Prostate gland (tissue), 2 donors: ENCODE results near the gene PDZD4.

Experiments
- POLR2A ChIP-seq: fragments of 450-650 bp; IDR thresholded peaks from one replicate; pipeline ENCODE4 v1.6.1; 2016; ENCODE audit warnings: antibody characterized with exemption, mild to moderate bottlenecking
- POLR2AphosphoS5 ChIP-seq: sonication (generic); formaldehyde crosslinking; IDR thresholded peaks from one replicate; pipeline ENCODE4 v1.6.1; 2017; ENCODE audit warnings: antibody characterized with exemption
- TF ChIP-seq, protein P1 (sequence below), 4 experiments: fragments of 200-600 bp in 2 of 4; fragments of 450-650 bp in 2 of 4; sonication (generic) in 2 of 4; IDR thresholded peaks; 1 replicate in 3 of 4; 2 replicates in 1 of 4; pipeline ENCODE4 v1.5.1; 2016 to 2019; ENCODE audit warnings: antibody characterized with exemption in 4 of 4, mild to moderate bottlenecking in 2 of 4, moderate library complexity in 2 of 4

DNA sequence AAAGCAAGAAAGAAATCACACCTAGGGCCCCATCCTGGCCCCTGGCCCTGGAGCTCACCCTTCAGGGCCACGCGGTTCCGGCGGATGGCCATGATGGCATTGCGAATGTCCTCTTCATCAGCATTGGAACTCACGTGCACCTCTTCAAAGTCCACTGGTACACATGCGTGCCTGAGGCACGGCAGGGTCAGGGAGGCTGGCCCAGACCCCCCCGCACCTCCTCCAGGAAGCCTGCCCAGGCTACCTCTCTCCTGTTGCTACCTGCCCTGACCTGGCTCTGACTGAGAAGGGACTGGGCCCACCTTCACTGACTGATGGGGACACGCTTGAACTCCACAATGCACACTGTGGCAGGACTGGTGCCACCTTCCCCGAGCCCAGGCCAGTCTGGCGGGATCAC, 40.7 kb downstream of the PDZD4 start:
- TF ChIP-seq, protein P1, sequence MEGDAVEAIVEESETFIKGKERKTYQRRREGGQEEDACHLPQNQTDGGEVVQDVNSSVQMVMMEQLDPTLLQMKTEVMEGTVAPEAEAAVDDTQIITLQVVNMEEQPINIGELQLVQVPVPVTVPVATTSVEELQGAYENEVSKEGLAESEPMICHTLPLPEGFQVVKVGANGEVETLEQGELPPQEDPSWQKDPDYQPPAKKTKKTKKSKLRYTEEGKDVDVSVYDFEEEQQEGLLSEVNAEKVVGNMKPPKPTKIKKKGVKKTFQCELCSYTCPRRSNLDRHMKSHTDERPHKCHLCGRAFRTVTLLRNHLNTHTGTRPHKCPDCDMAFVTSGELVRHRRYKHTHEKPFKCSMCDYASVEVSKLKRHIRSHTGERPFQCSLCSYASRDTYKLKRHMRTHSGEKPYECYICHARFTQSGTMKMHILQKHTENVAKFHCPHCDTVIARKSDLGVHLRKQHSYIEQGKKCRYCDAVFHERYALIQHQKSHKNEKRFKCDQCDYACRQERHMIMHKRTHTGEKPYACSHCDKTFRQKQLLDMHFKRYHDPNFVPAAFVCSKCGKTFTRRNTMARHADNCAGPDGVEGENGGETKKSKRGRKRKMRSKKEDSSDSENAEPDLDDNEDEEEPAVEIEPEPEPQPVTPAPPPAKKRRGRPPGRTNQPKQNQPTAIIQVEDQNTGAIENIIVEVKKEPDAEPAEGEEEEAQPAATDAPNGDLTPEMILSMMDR (IDR thresholded peaks at IDR 0.05): no peak
- TF ChIP-seq POLR2A (no peak), POLR2AphosphoS5 (no peak)
